ENCODE measurements around the gene SLC27A1.

Gene SLC27A1

GRCh38 chr19:17512574-17512939 lies 42.2 kb downstream of the SLC27A1 start:
- no peak for DNase-seq

GRCh38 chr19:17515408-17516149 lies 45.3 kb downstream of the SLC27A1 start:
- no peak for DNase-seq

- no peak for DNase-seq
Measured at GRCh38 chr19:17517898-17518297, 47.6 kb downstream of the SLC27A1 start.

- DNase-seq = peak; percentile 33
Measured at GRCh38 chr19:17518654-17519053, 48.3 kb downstream of the SLC27A1 start.

GRCh38 chr19:17519967-17520366 lies 49.6 kb downstream of the SLC27A1 start:
- peak; percentile 35 for DNase-seq

- DNase-seq = no peak
Measured at GRCh38 chr19:17520865-17521264, 50.5 kb downstream of the SLC27A1 start.

GRCh38 chr19:17522988-17523872 lies 52.9 kb downstream of the SLC27A1 start:
- peak; percentile 100 for DNase-seq

GRCh38 chr19:17524651-17525050 lies 54.3 kb downstream of the SLC27A1 start:
- no peak for DNase-seq

- DNase-seq = no peak
Measured at GRCh38 chr19:17525141-17525540, 54.8 kb downstream of the SLC27A1 start.

GRCh38 chr19:17526922-17527321 lies 56.6 kb downstream of the SLC27A1 start:
- DNase-seq = no peak

GRCh38 chr19:17527326-17527725 lies 57.0 kb downstream of the SLC27A1 start:
- DNase-seq = peak; percentile 14

- DNase-seq = no peak
Measured at GRCh38 chr19:17528610-17529009, 58.3 kb downstream of the SLC27A1 start.

- DNase-seq = peak; percentile 70
Measured at GRCh38 chr19:17529239-17530158, 59.2 kb downstream of the SLC27A1 start.

GRCh38 chr19:17530586-17530985 lies 60.3 kb downstream of the SLC27A1 start:
- DNase-seq = no peak

- no peak for DNase-seq
Measured at GRCh38 chr19:17532116-17532515, 61.8 kb downstream of the SLC27A1 start.

GRCh38 chr19:17532557-17532956 lies 62.2 kb downstream of the SLC27A1 start:
- no peak for DNase-seq

GRCh38 chr19:17534767-17535166 lies 64.4 kb downstream of the SLC27A1 start:
- no peak for DNase-seq

GRCh38 chr19:17536955-17537354 lies 66.6 kb downstream of the SLC27A1 start:
- DNase-seq = no peak

- peak; percentile 48 for DNase-seq
Measured at GRCh38 chr19:17538684-17539237, 68.4 kb downstream of the SLC27A1 start.

GRCh38 chr19:17539238-17540117 lies 69.2 kb downstream of the SLC27A1 start:
- peak; percentile 98 for DNase-seq

GRCh38 chr19:17540174-17540573 lies 69.8 kb downstream of the SLC27A1 start:
- no peak for DNase-seq
